NCI-H1694 treated with DMSO at 0.1 percent for 48 hours (cell line): ENCODE measurements around the gene DNAJC22.
A peak's percentile ranks its signal among the peaks of the same experiment; 100 is the strongest.

Experiments used
- DNase-seq: peaks from one replicate; lab custom pipeline; 2025; lab: John Stamatoyannopoulos, UW

The DNAJC22 gene

GRCh38 chr12:49345051-49345824, 1.4 kb upstream of the DNAJC22 start:
- no peak for DNase-seq

- no peak for DNase-seq
These were observed 646 bp upstream of the DNAJC22 start for GRCh38 chr12:49345825-49346658.

GRCh38 chr12:49347311-49348193, 864 bp downstream of the DNAJC22 start:
- DNase-seq: peak; percentile 31

- no peak for DNase-seq
These were observed 2.1 kb downstream of the DNAJC22 start for GRCh38 chr12:49348781-49349180.

- DNase-seq: no peak
These were observed 2.6 kb downstream of the DNAJC22 start for GRCh38 chr12:49349266-49349665.

GRCh38 chr12:49352351-49352750, 5.7 kb downstream of the DNAJC22 start:
- no peak for DNase-seq

- DNase-seq: no peak
These were observed 9.2 kb downstream of the DNAJC22 start for GRCh38 chr12:49355913-49356312.

- DNase-seq: peak; percentile 21
These were observed 10.5 kb downstream of the DNAJC22 start for GRCh38 chr12:49357103-49357678.

GRCh38 chr12:49358483-49359141, 11.9 kb downstream of the DNAJC22 start:
- peak; percentile 68 for DNase-seq

- DNase-seq: no peak
These were observed 13.0 kb downstream of the DNAJC22 start for GRCh38 chr12:49359671-49360070.

- no peak for DNase-seq
These were observed 15.4 kb downstream of the DNAJC22 start for GRCh38 chr12:49362077-49362476.

GRCh38 chr12:49364989-49365388, 18.3 kb downstream of the DNAJC22 start:
- DNase-seq: no peak

- no peak for DNase-seq
These were observed 18.9 kb downstream of the DNAJC22 start for GRCh38 chr12:49365542-49365941.

- DNase-seq: no peak
These were observed 19.5 kb downstream of the DNAJC22 start for GRCh38 chr12:49366096-49366651.

- peak; percentile 62 for DNase-seq
These were observed 20.1 kb downstream of the DNAJC22 start for GRCh38 chr12:49366652-49367380.

- no peak for DNase-seq
These were observed 20.9 kb downstream of the DNAJC22 start, which contains the start of gene SPATS2 for GRCh38 chr12:49367381-49368239. SPATS2 (plus strand) TSS chr12:49367462; CDS start chr12:49461013, 93,551 bp downstream.

GRCh38 chr12:49368240-49368600, 21.5 kb downstream of the DNAJC22 start:
- no peak for DNase-seq

- peak; percentile 17 for DNase-seq
These were observed 22.9 kb downstream of the DNAJC22 start for GRCh38 chr12:49369411-49370145.
